ENCODE data around the gene DOCK7.
"Not testable (repeated sequence)": the region's sequence is repeated elsewhere in the genome, so short reads cannot be mapped to it uniquely, and the experiment has no call there.

The DOCK7 gene

DNA sequence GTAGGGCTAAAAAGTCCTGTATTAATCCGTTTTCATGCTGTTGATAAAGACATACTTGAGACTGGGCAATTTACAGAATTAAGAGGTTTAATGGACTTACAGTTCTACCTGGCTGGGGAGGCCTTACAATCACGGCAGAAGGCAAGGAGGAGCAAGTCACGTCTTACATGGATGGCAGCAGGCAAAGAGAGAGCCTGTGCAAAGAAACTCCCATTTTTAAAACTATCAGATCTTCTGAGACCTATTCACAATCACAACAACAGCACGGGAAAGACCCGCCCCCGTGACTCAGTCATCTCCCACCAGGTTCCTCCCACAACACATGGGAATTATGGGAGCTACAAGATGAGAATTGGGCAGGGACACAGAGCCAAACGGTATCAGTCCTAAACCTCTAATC, 6.3 kb upstream of the DOCK7 start:
- not testable (repeated sequence) for DNase-seq (ENCODE audit: low read depth)

DNA sequence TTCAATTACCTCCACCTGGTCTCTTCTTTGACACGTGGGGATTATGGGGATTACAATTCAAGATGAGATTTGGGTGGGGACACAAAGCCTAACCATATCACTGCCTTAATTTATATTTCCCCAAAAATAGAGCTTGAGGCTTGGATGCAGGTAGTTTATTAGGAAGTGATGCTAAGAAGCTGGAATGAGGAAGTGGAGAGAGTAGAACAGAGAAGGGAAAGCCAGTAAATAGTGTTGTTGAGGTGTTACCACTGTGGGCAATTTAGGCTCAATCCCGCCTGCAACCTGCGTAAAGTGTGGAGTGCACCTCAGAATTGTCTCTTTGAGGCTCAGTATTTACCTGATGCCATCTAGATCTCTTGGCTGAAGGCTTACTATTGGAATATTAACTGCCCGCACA, 4.9 kb upstream of the DOCK7 start:
- no peak for DNase-seq (ENCODE audit: low read depth)

- no peak for DNase-seq (ENCODE audit: low read depth)
Observed at GRCh38 chr1:62691062-62691844, 3.1 kb upstream of the DOCK7 start.

DNA sequence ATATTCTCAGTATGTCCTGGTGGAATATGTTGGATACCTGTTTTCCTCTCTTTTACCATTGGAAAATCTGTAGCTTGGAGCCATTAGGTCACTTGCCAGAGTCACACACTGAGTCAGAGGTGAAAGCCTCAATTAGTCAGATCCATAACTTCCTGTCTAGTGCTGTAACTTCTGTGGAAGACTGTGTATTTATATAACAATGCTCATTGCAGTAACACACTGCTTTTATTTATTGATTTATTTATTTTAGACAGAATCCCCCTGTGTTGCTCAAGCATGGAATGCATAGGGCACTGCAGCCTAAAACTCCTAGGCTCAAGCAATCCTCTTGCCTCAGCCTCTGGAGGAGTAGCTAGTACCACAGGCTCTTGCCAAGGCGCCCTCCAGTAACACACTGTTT, 1.3 kb upstream of the DOCK7 start:
- DNase-seq (ENCODE audit: low read depth) = no peak

DNA sequence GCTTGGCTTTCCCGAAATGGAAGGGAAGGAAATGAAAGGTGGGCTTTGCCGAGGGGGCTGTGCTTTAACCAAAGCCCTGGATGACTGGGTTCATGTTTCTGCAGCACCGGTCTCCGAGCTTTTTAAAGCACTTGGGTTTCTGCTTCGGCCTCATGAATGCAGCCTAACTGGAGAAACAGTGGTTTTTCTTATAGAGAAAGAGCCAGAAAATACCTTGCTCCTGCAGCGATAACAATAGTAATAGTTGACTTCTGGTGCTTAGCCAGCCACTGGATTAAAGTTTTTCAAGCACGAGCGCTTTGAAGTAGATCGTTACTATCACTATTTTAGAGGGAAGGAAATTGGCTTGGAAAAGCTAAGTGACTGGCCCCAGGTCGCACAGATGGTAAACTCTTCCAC, 500 bp upstream of the DOCK7 start:
- no peak for DNase-seq (ENCODE audit: low read depth)

GRCh38 chr1:62687421-62687902, 724 bp downstream of the DOCK7 start:
- DNase-seq (ENCODE audit: low read depth) = no peak

GRCh38 chr1:62686822-62687221, 1.4 kb downstream of the DOCK7 start:
- no peak for DNase-seq (ENCODE audit: low read depth)

GRCh38 chr1:62685431-62685859, 2.7 kb downstream of the DOCK7 start:
- DNase-seq (ENCODE audit: low read depth) = no peak

- DNase-seq (ENCODE audit: low read depth) = no peak
Observed at GRCh38 chr1:62682531-62682930, 5.7 kb downstream of the DOCK7 start.

DNA sequence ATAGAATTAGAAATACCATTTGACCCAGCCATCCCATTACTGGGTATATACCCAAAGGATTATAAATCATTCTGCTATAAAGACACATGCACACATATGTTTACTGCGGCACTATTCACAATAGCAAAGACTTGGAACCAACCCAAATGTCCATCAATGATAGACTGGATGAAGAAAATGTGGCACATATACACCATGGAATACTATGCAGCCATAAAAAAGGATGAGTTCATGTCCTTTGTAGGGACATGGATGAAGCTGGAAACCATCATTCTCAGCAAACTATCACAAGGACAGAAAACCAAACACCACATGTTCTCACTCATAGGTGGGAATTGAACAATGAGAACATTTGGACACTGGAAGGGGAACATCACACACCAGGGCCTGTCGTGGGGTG, 7.2 kb downstream of the DOCK7 start:
- not testable (repeated sequence) for DNase-seq (ENCODE audit: low read depth)

DNA sequence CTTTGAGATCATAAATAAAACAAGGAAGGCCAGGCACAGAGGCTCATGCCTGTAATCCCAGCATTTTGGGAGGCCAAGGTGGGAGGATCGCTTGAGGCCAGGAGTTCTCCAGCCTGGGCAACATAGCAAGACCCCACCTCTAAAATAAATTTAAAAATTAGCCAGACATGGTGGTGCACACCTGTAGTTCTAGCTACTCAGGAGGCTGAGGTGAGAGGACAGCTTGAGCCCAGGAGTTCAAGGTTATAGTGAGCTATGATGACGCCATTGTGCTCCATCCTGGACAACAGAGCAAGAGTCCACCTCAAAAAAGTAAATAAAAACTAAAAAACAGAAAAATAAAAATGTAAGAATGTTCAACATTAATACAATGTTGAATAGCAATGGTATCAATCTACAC, 10.4 kb downstream of the DOCK7 start:
- not testable (repeated sequence) for DNase-seq (ENCODE audit: low read depth)

- no peak for DNase-seq (ENCODE audit: low read depth)
Observed at GRCh38 chr1:62676611-62677356, 11.4 kb downstream of the DOCK7 start.

- no peak for DNase-seq (ENCODE audit: low read depth)
Observed at GRCh38 chr1:62673629-62674028, 14.6 kb downstream of the DOCK7 start.

- no peak for DNase-seq (ENCODE audit: low read depth)
Observed at GRCh38 chr1:62672029-62672428, 16.2 kb downstream of the DOCK7 start.

- no peak for DNase-seq (ENCODE audit: low read depth)
Observed at GRCh38 chr1:62654744-62655143, 33.4 kb downstream of the DOCK7 start.

- no peak for DNase-seq (ENCODE audit: low read depth)
Observed at GRCh38 chr1:62652387-62652786, 35.8 kb downstream of the DOCK7 start.

- no peak for DNase-seq (ENCODE audit: low read depth)
Observed at GRCh38 chr1:62643283-62643682, 44.9 kb downstream of the DOCK7 start.

GRCh38 chr1:62637392-62638105, 50.6 kb downstream of the DOCK7 start:
- DNase-seq (ENCODE audit: low read depth) = peak; percentile 8

GRCh38 chr1:62628506-62628905, 59.7 kb downstream of the DOCK7 start:
- no peak for DNase-seq (ENCODE audit: low read depth)

- DNase-seq (ENCODE audit: low read depth) = no peak
Observed at GRCh38 chr1:62625415-62625814, 62.8 kb downstream of the DOCK7 start.

- no peak for DNase-seq (ENCODE audit: low read depth)
Observed at GRCh38 chr1:62621907-62622306, 66.3 kb downstream of the DOCK7 start.

DNA sequence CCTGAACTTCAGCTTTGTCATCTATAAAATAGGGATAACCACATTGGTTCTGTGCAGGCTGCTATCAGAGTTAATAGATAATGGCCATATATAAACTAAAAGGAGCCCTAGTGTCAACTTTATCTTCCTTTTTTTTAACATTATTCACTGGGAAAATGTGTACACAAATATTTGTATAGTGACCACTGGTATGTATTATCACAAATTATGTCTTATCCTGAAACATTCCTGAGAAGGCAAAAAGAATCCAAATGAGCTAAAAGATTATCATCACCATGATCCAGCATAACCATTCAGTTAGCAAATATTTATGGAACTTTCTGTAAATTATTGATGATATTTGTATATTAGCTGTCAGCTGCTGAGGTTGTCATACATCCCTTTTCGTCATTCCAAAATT, 74.3 kb downstream of the DOCK7 start:
- no peak for DNase-seq (ENCODE audit: low read depth)

GRCh38 chr1:62613325-62613727, 74.9 kb downstream of the DOCK7 start:
- DNase-seq (ENCODE audit: low read depth) = no peak

All from CMK (cell line).